GM19025 (cell line): ENCODE data around the gene TDP2.
"Not testable (repeated sequence)": the region's sequence is repeated elsewhere in the genome, so short reads cannot be mapped to it uniquely, and the experiment has no call there.

ENCODE experiments used
- ATAC-seq: cut with Tn5 transposase; IDR thresholded peaks from one replicate; pipeline ENCODE4 v1.9.1; 2021; ENCODE audit warnings: mild to moderate bottlenecking, low read depth, moderate library complexity; ENCODE audit not compliant: unreplicated experiment

TDP2 gene

DNA sequence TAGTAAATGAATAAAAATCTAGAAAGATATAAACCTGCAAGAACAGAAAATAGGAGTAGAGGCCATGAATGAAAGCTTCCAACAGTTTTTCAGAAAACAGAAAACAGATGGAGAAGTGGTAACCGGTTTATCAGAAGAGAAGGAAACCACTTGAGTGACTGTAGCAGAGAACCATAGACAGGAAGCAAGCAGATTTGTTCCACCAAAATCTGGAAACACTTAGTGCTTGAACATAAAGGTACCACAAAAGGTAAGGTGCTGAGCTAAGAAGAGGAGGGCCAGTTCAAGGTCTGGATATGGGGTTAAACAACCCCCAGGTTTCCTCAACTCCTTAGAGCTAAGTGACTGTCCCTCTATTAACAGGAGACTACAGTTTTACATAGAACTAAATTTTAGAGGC is 11.5 kb downstream of the TDP2 start:
- ATAC-seq, result no peak

GRCh38 chr6:24650365-24650764 is 16.3 kb downstream of the TDP2 start:
- ATAC-seq, result no peak

DNA sequence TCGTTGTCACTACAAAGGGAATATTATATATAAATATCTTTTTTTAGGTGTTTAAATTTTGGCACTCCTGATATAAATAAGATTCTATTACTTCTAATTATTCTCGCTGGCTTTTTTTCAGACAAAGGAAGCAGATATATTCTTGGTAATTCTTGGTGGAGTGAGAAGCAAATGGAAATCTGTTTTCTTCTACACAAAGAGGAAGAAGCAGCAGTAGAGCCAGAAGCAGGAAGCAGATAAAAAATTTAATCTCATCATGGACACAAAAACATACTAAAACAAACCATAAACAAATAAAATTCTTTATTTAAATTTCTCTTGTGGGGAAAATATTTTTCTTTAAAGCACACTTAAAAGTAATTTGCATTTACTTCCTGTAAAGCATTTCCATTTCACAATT is 17.0 kb downstream of the TDP2 start:
- no peak for ATAC-seq

DNA sequence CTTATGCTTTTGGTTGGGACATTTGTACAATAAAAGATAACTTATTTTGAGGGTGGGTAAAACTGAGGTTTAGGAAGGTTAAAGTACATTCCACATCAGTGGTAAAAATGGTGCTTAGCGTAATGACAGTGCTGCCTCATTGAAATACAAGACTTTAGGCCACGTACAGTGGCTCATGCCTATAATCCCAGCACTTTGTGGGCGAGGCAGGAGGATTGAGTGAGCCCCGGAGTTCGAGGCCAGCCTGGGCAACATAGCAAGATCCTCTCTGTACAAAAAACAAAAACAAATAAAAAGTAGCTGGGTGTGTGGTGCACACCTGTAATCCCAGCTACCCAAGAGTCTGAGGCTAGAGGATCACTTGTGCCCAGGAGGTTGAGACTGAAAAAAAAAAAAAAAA is 18.4 kb downstream of the TDP2 start:
- ATAC-seq, result no peak

DNA sequence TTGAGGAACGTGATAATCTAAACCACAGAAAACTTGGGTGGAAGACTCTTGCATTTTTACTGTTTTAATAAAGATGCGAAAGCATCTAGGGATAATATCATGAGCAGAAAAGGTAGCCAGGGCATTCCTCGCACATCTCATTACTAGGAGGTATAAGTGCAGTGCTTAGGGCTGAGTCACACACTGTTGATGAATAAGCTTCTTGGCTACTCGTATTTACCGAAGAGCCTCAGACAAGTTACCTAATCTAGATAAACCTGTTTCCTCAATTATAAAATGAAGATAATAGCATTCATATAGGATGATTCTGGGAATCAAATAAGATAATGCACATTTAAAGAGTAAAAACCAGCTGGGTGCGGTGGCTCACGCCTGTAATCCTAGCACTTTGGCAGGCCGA is 19.9 kb downstream of the TDP2 start:
- ATAC-seq, result no peak

- ATAC-seq, result no peak
Measured at GRCh38 chr6:24644377-24644776, 22.3 kb downstream of the TDP2 start.

DNA sequence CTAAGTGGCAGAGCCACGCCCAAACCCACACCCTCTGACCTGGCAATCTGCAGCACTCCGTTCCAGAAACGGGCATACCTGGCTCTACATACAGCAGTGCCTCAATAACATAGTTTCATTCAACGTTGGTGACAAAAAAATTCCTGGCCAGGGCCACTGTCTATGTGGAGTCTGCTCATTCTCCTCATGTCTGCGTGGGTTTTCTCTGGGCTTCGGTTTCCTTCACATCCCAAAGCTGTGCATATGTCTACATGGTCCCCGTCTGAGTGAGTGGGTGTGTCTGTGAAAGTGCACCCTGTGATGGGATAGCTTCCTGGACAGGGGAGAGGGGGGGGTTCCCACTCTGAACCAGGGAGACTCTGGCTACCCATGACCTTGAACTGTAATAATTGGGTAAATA is 22.8 kb downstream of the TDP2 start:
- ATAC-seq, result no peak

DNA sequence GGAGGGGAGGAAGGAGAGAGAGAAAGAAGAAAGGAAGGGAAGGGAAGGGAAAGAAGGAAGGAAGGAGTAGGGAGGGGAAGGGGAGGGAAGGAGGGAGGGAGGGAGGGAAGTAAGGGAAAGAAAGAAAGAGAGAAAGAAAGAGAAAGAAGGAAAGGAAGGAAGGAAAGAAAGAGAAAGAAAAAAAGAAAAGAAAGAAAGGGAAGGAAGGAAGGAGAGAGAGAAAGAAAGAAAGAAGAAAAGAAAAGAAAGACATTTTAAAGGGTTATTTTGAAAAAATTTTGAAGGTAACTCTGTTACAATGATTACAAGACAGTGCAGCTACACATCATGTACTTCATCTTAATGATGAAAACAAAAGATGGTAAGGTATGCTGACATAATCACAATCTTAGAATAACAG is 24.6 kb downstream of the TDP2 start:
- ATAC-seq, result no peak

DNA sequence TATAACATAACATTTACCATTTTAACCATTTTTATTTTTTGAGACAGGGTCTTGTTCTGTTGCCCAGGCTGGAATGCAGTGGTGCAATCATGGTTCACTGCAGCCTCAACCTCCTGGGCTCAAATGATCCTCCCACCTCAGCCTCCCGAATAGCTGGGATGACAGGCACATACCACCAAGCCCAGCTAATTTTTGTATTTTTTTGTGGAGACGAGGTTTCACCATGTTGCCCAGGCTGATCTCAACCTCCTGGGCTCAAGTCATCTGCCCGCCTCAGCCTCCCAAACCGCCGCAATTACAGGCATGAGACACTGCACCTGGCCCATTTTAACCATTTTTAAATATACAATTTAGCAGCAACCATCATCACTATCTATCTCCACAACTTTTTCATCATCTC is 26.1 kb downstream of the TDP2 start:
- not testable (repeated sequence) for ATAC-seq

GRCh38 chr6:24640166-24640565 is 26.5 kb downstream of the TDP2 start:
- no peak for ATAC-seq

GRCh38 chr6:24636681-24637080 is 30.0 kb downstream of the TDP2 start:
- no peak for ATAC-seq

- ATAC-seq, result no peak
Measured at GRCh38 chr6:24632573-24632972, 34.1 kb downstream of the TDP2 start.

DNA sequence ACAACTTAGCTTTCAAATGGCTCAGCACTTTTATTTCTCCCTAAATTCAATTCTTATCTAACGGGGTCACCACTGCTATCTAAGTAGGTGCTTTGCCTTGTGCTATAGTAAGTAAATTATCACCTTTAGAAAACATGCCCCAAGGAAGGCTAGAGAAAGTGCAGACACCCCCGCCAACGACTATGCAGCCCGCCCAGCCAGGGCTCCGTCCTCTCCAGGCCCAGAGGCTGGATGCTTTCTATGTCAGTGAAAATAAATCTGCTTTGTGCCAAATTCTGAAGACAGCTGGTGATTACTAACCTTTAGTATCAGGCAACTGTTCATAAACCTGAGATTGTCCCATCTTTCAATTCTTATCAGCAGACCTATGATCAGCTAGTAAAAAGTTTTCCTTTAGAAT is 35.0 kb downstream of the TDP2 start:
- ATAC-seq, result no peak

DNA sequence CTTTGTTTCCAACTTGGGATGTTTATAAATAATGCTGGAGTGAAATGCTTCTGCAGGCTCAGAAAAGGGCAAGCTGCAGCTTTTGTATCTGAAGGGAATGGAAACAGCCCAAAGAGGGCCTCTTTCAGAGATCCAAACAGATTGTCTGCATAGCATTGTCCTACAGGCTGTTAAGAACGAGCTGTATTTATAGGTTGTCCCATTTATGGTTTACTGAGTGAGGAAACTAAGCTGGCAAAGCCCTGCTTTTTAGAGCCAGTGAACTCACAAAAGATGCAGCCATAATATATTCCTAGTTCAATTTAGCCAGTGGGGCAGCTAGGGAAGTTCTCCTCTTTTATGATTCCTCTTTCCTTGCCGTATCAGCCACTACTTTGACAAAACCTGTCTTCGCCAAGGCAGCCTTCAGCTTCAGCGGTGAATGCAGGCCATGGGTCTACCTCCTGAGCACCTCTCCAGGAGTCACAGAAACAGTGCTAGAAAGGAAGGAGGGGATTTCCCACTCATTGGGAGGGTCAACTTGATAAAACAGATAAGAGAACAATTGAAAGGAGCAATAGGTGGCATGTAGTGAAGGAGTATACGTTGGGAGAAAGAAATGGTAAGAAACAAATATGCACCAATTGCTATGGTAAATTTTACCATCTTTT is 35.7 kb downstream of the TDP2 start:
- ATAC-seq, result no peak

DNA sequence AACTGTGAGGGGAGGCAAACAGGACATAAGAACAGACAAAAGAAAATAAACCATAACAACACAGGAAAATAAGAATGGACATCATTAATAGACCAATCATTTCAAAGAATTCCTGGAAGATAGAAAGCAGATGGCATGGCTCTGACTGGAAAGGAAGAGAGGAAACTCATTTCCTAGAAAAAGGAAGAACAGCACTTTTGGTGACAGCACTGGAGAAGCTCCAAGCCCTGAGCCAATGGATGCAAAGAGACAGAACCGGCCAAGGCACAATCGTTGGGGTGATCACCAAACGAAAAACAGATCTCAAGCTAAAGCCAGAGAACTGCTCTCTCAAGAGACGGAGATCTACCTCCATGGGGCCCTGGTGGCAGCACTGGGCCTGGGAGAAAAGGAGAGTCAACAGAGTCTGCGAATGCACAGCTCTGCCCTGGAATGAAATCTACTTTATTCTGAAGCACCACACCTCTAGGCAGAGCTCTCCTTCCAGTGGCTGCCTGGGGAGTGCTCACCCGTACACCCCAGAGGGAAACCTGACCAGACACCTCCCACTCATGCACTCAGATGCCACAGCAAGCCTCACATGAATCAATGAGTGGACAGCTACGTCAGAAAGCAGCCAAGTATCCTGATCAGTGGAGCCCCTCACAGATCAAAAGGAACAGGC is 44.9 kb downstream of the TDP2 start:
- no peak for ATAC-seq

DNA sequence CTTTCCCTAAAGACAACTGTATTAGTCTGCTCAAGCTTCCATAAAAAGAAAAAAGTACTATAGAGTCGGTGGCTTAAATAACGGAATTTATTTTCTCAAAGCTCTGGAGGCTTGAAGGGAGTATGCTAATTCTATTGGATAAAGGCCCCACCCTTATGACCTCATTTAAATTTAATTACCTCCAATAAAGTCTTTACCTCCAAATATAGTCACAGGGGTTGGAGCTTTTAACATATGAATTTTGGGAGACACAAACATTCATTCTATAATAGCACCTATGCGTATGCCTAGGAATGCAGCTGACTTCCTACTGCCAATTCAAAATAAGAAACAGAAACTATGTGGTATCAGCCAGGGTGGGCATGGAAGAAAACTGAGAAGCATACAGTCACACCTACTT is 46.1 kb downstream of the TDP2 start:
- no peak for ATAC-seq

DNA sequence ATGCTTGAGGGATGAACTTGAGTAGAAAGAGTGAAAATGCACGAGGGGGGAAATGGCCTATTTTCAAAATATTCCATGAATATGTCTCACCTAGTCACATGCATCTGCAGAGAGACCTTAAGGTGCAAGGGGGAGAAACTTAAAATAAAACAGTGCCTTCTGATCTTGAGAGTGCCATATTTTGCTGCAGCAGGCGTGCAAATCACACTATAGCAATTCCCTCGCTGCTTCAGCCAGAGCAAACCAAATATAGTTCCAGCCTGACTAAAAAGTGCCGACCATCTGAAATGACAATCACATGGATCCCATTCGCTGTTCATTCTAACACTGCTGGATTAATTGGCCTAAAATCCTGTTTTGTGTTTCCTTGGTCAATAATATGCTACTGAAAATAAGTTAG is 47.0 kb downstream of the TDP2 start:
- ATAC-seq, result no peak

GRCh38 chr6:24614648-24615047 is 52.1 kb downstream of the TDP2 start:
- ATAC-seq, result no peak

GRCh38 chr6:24614043-24614420 is 52.7 kb downstream of the TDP2 start:
- no peak for ATAC-seq

DNA sequence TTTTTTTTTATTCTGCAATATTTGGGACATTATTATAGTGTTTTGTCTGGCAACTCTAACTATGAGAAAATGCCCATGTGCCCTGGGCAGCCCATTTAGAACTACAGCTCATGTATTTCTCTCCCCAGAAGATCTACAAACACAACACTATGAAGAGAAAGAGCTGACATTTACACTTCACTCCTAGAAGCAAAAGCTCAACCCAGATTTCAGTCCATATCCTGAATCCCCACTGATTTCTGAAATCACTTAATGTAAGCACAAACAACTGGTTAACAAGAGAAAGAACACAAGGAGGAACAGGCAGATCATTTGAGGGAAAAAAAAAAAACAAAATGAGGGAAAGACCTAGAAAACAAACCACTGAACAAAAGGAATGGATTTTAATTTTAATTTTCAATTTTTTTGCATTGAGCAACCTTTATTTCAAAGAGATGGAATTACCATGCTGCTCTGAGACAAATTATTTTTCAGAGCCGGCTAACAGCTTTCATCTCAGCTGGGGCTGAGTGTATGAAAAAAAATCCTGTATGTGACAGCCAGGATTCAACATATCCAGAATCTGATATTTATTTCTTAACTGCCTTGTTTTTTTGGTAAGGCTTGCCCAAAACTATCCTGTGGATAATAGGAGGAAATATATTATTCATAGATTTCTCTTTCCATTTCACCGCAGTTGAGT is 53.2 kb downstream of the TDP2 start:
- ATAC-seq, result no peak

DNA sequence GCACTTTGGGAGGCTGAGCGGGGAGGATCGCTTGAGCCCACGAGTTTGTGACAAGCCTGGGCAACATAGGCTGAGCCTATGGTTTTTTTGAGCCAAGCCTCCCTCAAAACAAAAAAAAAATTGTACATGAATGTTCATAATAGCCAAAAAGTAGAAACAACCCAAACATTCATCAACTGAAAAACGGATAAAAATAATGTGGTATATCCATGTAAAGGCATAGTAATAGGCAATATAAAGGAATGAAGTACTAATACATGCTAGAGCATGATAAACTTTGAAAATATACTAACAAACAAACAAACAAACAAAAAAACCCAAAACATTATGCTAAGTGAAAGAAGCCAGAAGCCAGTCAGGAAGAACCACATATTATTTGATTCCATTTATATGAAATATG is 56.0 kb downstream of the TDP2 start:
- ATAC-seq, result no peak
